ENCODE data around the gene MRPL44. TPM values are rescaled to one million over a fixed set of nuclear protein-coding genes. Genes with fewer than 3 reads are reported as not detected.
A peak's percentile ranks its signal among the peaks of the same experiment; 100 is the strongest.

The MRPL44 gene
- total and polyA plus RNA-seq, 2 of the 13 experiments (the other 11 are each of a cell fraction or from before 2014, with no cell fraction given), result 38.4 to 78.0 TPM

- TF ChIP-seq, protein P1, sequence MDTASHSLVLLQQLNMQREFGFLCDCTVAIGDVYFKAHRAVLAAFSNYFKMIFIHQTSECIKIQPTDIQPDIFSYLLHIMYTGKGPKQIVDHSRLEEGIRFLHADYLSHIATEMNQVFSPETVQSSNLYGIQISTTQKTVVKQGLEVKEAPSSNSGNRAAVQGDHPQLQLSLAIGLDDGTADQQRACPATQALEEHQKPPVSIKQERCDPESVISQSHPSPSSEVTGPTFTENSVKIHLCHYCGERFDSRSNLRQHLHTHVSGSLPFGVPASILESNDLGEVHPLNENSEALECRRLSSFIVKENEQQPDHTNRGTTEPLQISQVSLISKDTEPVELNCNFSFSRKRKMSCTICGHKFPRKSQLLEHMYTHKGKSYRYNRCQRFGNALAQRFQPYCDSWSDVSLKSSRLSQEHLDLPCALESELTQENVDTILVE (CRISPR knock-in tag; IDR thresholded peaks at IDR 0.05), result 0 out of 2 replicates have a peak, but pooled peaks have one; percentile 16
- TF ChIP-seq RFX3 (CRISPR knock-in tag; IDR thresholded peaks at IDR 0.05) (no peak), EED (CRISPR knock-in tag; IDR thresholded peaks at IDR 0.05) (no peak), ELF3 (CRISPR knock-in tag; IDR thresholded peaks at IDR 0.05) (peak; percentile 46; the same call in 1 of the 2 replicates), HMGXB4 (CRISPR knock-in tag; IDR thresholded peaks at IDR 0.05; ENCODE audit: borderline replicate concordance in 1 of 2, low read depth in 1 of 2) (peak in 1 of 2 experiments; percentile 38; a peak in 1 of 4 replicates), FOXP4 (CRISPR knock-in tag; IDR thresholded peaks at IDR 0.05) (peak; percentile 67), PATZ1 (CRISPR knock-in tag; IDR thresholded peaks at IDR 0.05) (no peak), ATAD3A (CRISPR knock-in tag; IDR thresholded peaks at IDR 0.05) (no peak), HINFP (CRISPR knock-in tag; IDR thresholded peaks at IDR 0.05; ENCODE audit: low read depth) (no peak), GABPA (IDR thresholded peaks at IDR 0.05; ENCODE audit: low read depth, low read length) (no peak), GABPA (CRISPR knock-in tag; IDR thresholded peaks at IDR 0.05; ENCODE audit: low read depth) (0 out of 2 replicates have a peak, but pooled peaks have one; percentile 8), MAFK (conservative IDR thresholded peaks at IDR 0.05 in 1 of 2, IDR thresholded peaks at IDR 0.05 in 1 of 2; ENCODE audit: low read length in 2 of 2) (no peak), BRF2 (CRISPR knock-in tag; IDR thresholded peaks at IDR 0.05) (no peak), BRCA1 (CRISPR knock-in tag; IDR thresholded peaks at IDR 0.05) (0 out of 2 replicates have a peak, but pooled peaks have one; percentile 59), TEAD3 (CRISPR knock-in tag; optimal IDR thresholded peaks at IDR 0.05; ENCODE audit: borderline replicate concordance) (peak; percentile 30), NFRKB (IDR thresholded peaks at IDR 0.05) (no peak), MEF2D (CRISPR knock-in tag; IDR thresholded peaks at IDR 0.05) (no peak)
- TF ChIP-seq, protein P2, sequence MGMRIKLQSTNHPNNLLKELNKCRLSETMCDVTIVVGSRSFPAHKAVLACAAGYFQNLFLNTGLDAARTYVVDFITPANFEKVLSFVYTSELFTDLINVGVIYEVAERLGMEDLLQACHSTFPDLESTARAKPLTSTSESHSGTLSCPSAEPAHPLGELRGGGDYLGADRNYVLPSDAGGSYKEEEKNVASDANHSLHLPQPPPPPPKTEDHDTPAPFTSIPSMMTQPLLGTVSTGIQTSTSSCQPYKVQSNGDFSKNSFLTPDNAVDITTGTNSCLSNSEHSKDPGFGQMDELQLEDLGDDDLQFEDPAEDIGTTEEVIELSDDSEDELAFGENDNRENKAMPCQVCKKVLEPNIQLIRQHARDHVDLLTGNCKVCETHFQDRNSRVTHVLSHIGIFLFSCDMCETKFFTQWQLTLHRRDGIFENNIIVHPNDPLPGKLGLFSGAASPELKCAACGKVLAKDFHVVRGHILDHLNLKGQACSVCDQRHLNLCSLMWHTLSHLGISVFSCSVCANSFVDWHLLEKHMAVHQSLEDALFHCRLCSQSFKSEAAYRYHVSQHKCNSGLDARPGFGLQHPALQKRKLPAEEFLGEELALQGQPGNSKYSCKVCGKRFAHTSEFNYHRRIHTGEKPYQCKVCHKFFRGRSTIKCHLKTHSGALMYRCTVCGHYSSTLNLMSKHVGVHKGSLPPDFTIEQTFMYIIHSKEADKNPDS (CRISPR knock-in tag; IDR thresholded peaks at IDR 0.05), result no peak
Measured at GRCh38 chr2:223993634-223994232, 36.5 kb downstream of the MRPL44 start (continued).

All from HepG2 (cell line).